ENCODE data around the gene CBR3.
"Not testable (repeated sequence)": the region's sequence is repeated elsewhere in the genome, so short reads cannot be mapped to it uniquely, and the experiment has no call there.

The CBR3 gene

DNA sequence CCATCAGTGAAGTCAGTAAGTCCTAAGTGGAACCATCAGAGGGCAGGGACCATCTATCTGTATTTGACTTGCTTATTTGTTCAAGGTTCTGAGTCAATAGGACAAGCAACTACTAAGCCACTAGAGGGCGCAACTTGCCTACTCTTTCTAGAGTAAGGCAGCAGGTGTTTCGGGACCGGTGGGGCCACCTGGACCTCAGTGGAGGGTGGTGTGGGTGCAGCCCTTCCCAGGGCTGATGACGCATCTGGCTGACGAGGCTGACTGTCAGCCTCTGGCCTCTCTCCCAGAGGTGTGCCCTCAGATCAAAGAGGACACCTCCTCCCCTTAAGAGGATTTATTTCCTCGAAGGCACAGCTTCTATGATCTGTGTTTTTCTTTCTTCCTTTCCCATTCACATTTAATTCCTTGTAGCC is 6.6 kb downstream of the CBR3 start:
- TF ChIP-seq Cebpa-rat (IDR thresholded peaks at IDR 0.05): no peak
- H3K9me3 ChIP-seq (replicated peaks in 1 of 11): no peaks in the 10 kb centered on the region
- H3K4me1 ChIP-seq: peaks cover 1 to 19% (median 13%) of the 10 kb centered on the region in 10 experiments
- H3K9ac ChIP-seq: no peak overlapping the region
- H3K36me3 ChIP-seq: no peaks in the 10 kb centered on the region
- H4K20me1 ChIP-seq: no peaks in the 10 kb centered on the region
- H3K4me2 ChIP-seq: 0 out of 22 replicates have a peak overlapping the region, but pooled peaks of 1 of the 11 experiments have one; percentile 36
- H3K27me3 ChIP-seq: peaks cover 14 to 20% (median 19%) of the 10 kb centered on the region in 11 experiments
- no peak overlapping the region for H3K27ac ChIP-seq
- no peak overlapping the region for H3K4me3 ChIP-seq

DNA sequence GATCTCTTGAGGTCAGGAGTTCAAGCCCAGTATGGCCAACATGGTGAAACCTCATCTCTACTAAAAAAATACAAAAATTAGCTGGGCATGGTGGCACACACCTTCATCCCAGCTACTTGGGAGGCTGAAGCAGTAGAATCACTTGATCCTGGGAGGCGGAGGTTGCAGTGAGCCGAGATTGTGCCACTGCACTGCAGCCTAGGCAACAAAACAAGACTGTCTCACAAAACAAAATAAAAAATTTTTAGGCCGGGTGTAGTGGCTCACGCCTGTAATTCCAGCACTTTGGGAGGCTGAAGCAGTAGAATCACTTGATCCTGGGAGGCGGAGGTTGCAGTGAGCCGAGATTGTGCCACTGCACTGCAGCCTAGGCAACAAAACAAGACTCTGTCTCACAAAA is 9.4 kb downstream of the CBR3 start:
- H3K36me3 ChIP-seq; H3K4me3 ChIP-seq; H3K9ac ChIP-seq; H4K20me1 ChIP-seq; H3K4me1 ChIP-seq; H3K27me3 ChIP-seq; H3K9me3 ChIP-seq (replicated peaks in 1 of 11); H3K4me2 ChIP-seq; H3K27ac ChIP-seq: not testable (repeated sequence)

DNA sequence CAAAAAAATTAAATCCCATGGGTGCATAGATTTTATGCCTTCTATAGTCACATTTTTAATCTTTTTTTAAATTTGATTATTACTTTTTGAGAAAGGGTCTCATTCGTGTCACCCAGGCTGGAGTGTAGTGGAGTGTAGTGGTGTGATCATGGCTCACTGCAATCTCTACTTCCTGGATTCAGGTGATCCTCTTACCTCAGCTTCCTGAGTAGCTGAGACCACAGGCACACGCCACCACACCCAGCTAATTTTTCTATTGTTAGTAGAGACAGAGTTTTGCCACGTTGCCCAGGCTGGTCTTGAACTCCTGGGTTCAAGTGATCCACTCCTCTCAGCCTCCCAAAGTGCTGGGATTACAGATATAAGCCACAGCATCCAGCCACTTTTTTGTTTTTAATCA is 10.4 kb downstream of the CBR3 start:
- Histone ChIP-seq H3K4me2 (no peak overlapping the region), H3K27ac (no peak overlapping the region), H3K9ac (no peak overlapping the region), H3K9me3 (replicated peaks in 1 of 11) (no peaks in the 10 kb centered on the region), H3K36me3 (no peaks in the 10 kb centered on the region), H3K4me3 (no peak overlapping the region), H3K27me3 (no peaks in the 10 kb centered on the region), H3K4me1 (peaks cover 9 to 19% (median 13%) of the 10 kb centered on the region in 10 experiments), H4K20me1 (no peaks in the 10 kb centered on the region)
- no peak for TF ChIP-seq Cebpa-rat (IDR thresholded peaks at IDR 0.05)

DNA sequence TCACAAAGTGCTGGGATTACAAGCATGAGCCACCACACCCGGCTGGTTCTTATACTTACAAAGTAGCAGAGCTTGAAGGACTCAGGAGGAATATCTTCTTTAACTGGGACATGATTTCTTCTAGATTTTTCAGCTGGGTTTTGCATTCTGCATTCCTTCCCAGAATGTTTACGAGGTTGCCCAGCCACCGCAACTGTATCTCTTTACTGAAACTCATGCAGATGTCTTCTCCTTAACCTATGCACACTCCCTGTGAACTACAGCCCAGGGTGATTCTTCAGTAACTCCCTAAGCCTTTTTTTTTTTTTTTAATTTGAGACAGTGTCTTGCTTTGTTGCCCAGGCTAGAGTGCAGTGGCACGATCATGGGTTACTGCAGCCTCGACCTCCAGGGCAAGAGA is 13.0 kb downstream of the CBR3 start:
- H3K9me3 ChIP-seq (replicated peaks in 1 of 11): peaks cover 0 to 3% (median 0%) of the 10 kb centered on the region in 11 experiments; a peak in 1 of 22 replicates
- H3K27ac ChIP-seq: no peak overlapping the region
- H4K20me1 ChIP-seq: no peaks in the 10 kb centered on the region
- TF ChIP-seq Cebpa-rat (IDR thresholded peaks at IDR 0.05): no peak
- H3K4me1 ChIP-seq: peaks cover 16 to 28% (median 22%) of the 10 kb centered on the region in 10 experiments
- no peak overlapping the region for H3K4me2 ChIP-seq
- no peaks in the 10 kb centered on the region for H3K27me3 ChIP-seq
- H3K36me3 ChIP-seq: no peaks in the 10 kb centered on the region
- H3K4me3 ChIP-seq: no peak overlapping the region
- no peak overlapping the region for H3K9ac ChIP-seq

DNA sequence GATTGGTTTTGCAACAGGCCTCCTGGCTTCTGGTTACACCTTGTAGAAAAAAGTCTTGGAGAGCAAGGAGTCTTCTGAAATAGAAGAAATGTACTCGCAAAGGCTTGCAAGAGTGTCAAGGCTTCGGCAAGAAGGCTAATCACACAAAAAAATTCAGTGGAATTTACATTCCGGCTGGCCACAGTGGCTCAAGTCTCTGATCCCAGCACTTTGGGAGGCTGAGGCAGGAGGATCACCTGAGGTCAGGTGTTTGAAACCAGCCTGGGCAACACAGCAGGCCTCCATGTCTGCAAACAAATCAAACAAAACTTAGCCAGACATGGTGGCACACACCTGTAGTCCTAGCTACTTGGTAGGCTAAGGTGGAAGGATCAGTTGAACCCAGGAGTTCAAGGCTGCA is 14.0 kb downstream of the CBR3 start:
- Histone ChIP-seq H3K36me3 (no peaks in the 10 kb centered on the region), H3K4me1 (peaks cover 16 to 28% (median 22%) of the 10 kb centered on the region in 10 experiments), H3K27ac (no peak overlapping the region), H3K27me3 (no peaks in the 10 kb centered on the region), H3K4me3 (no peak overlapping the region), H3K9me3 (replicated peaks in 1 of 11) (peaks cover 0 to 3% (median 0%) of the 10 kb centered on the region in 11 experiments; a peak in 1 of 22 replicates), H3K4me2 (peak overlapping the region in 5 of 11 experiments; percentile 76 to 89 (median 84); a peak in 10 of 22 replicates), H3K9ac (no peak overlapping the region), H4K20me1 (no peaks in the 10 kb centered on the region)
- no peak for TF ChIP-seq Cebpa-rat (IDR thresholded peaks at IDR 0.05)

DNA sequence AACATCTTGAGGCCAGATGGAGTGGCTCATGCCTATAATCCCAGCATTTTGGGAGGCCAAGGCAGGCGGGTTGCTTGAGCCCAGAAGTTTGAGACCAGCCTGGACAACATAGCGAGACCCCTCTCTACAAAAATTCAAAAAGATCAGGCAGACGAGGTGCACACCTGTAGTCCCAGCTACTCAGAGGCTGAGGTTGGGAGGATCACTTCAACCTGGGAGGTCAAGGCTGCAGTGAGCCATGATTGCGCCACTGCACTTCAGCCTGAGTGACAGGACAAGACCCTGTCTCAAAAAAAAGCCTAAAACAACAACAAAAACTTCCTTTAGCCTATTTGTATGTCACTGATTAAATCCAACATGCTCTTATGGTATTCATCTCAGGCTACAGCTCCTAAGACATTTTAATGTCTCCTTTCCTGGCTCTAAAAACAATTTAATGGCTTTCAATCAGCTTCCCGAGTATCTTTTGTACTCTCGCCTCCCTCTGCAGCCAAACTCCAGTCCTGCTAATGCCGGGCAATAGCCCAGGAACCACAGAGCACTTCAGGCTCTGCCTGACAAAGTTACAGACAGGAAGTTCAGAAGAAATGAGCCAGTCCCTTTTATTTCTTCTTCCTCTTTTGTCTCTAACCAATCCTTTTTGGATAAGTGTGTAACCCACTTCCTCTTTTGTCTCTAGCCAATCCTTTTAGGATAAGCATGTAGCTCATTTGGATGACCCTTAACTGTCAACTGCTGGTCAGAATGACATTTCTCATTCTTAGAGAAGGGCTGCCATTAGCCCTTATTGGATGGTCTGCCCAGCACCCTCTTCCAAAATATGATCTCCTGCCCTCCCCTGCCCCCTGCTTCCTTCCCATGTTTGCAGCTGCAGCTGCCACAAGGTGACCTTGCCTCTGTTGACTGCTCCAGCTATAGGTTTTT is 15.2 kb downstream of the CBR3 start:
- H3K4me3 ChIP-seq: peak overlapping the region in 5 of 10 experiments; percentile 6 to 43 (median 34); a peak in 8 of 20 replicates
- H3K4me1 ChIP-seq: peaks cover 16 to 27% (median 22%) of the 10 kb centered on the region in 10 experiments
- H3K9me3 ChIP-seq (replicated peaks in 1 of 11): peaks cover 0 to 3% (median 0%) of the 10 kb centered on the region in 11 experiments; a peak in 1 of 22 replicates
- peak overlapping the region in 10 of 11 experiments; percentile 36 to 80 (median 70); a peak in 18 of 22 replicates for H3K27ac ChIP-seq
- H4K20me1 ChIP-seq: no peaks in the 10 kb centered on the region
- peak overlapping the region; percentile 70 to 89 (median 78) for H3K4me2 ChIP-seq
- peak overlapping the region in 10 of 11 experiments; percentile 27 to 68 (median 55); a peak in 16 of 22 replicates for H3K9ac ChIP-seq
- peaks cover 0 to 1% (median 0%) of the 10 kb centered on the region in 11 experiments; a peak in 1 of 22 replicates for H3K27me3 ChIP-seq
- no peaks in the 10 kb centered on the region for H3K36me3 ChIP-seq
- no peak for TF ChIP-seq Cebpa-rat (IDR thresholded peaks at IDR 0.05)

DNA sequence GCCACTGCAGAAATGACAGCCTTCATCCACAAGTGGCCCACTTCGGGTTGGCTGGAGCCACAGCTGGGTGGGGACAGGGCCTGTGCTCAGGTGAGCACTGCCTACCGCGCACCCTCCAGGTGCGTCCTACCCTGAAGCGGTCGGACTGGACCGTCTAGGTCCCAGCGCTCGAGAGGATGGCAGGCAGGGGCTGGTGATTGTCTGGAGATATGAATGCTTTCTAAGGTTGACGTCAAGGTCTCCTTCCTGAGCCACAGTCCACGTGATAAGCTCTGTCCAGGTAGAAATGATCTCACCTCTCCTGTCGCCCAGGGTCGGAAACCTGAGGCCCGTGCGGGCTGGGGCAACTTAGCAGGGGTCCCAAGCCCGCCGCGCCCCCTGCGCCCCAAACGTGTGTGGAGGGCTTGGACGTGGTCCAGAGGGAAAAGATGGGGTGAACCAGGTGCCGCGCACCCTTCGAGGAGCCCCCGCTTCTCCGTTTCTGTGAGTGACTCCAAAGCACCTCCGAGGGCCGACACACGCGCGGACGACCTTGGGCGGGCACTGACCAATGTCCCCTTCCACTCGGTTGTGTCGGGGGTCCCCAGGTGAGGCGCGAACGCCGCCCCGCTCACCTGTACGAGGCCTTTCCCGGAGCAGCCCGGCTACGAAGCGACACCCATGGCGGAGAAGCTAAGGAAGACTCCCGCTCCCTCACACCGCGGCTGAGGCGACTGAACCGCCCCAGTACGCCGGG is 20.9 kb downstream of the CBR3 start:
- peak overlapping the region in 9 of 11 experiments; percentile 14 to 74 (median 58); a peak in 15 of 22 replicates for H3K27ac ChIP-seq
- H3K9me3 ChIP-seq (replicated peaks in 1 of 11): peaks cover 0 to 3% (median 0%) of the 10 kb centered on the region in 11 experiments; a peak in 1 of 22 replicates
- peak overlapping the region; percentile 74 to 99 (median 96) for H3K4me2 ChIP-seq

GRCh38 chr21:36156339-36156814 is 21.5 kb downstream of the CBR3 start:
- Histone ChIP-seq H3K4me3 (peak overlapping the region; percentile 86 to 98 (median 96)), H3K4me2 (peak overlapping the region; percentile 94 to 99 (median 96)), H3K9ac (peak overlapping the region; percentile 84 to 93 (median 91)), H3K27ac (peak overlapping the region; percentile 54 to 87 (median 83); a peak in 21 of 22 replicates), H3K9me3 (replicated peaks in 1 of 11) (peaks cover 0 to 3% (median 0%) of the 10 kb centered on the region in 11 experiments; a peak in 1 of 22 replicates), H3K27me3 (peaks cover 0 to 8% (median 0%) of the 10 kb centered on the region in 11 experiments; a peak in 3 of 22 replicates), H3K36me3 (no peaks in the 10 kb centered on the region), H3K4me1 (peaks cover 16 to 26% (median 19%) of the 10 kb centered on the region in 10 experiments), H4K20me1 (peaks cover 0 to 20% (median 0%) of the 10 kb centered on the region in 11 experiments; a peak in 4 of 22 replicates)
- no peak for TF ChIP-seq Cebpa-rat (IDR thresholded peaks at IDR 0.05)

More for the DNA sequence above, 20.9 kb downstream of the CBR3 start:
- H3K9ac ChIP-seq: peak overlapping the region; percentile 53 to 78 (median 75)
- H3K4me3 ChIP-seq: peak overlapping the region; percentile 53 to 70 (median 58)
- peaks cover 19 to 32% (median 22%) of the 10 kb centered on the region in 10 experiments for H3K4me1 ChIP-seq
- TF ChIP-seq Cebpa-rat (IDR thresholded peaks at IDR 0.05): no peak
- no peaks in the 10 kb centered on the region for H3K36me3 ChIP-seq
- peaks cover 0 to 20% (median 0%) of the 10 kb centered on the region in 11 experiments; a peak in 4 of 22 replicates for H4K20me1 ChIP-seq
- peaks cover 0 to 8% (median 0%) of the 10 kb centered on the region in 11 experiments; a peak in 3 of 22 replicates for H3K27me3 ChIP-seq

Measured in BLaER1 treated with 17β-estradiol and CSF1 and Interleukin-3, amounts not matched to agents 10 nM and 100 nM (cell line).